Stimulated activated effector memory CD8-positive, alpha-beta T cell treated with anti-CD3 and anti-CD28 coated beads, Interleukin-12 subunit alpha, Interleukin-12 subunit beta, amount 100 ng/mL, for 72 hours (primary cell): Measurements from ENCODE around the gene IRX4.
A peak's percentile ranks its signal among the peaks of the same experiment; 100 is the strongest.

Source experiments
- ATAC-seq: fragments of 150-1000 bp; cut with Tn5 transposase; 2 replicates; pipeline ENCODE4 v1.10.0; 2021
- DNase-seq, 2 donors: peaks; one replicate each; pipeline ENCODE4 v3.0.0; 2021 to 2022; ENCODE audit warnings: low spot score in 2 of 2
- H3K27ac Mint-ChIP-seq: one replicate; pipeline ENCODE4 v1.8.0; 2022; ENCODE audit warnings: mild to moderate bottlenecking, mixed read lengths
- H3K36me3 Mint-ChIP-seq: one replicate; pipeline ENCODE4 v1.8.0; 2022; ENCODE audit warnings: mild to moderate bottlenecking, mixed read lengths
- H3K4me1 Mint-ChIP-seq: one replicate; pipeline ENCODE4 v1.8.0; 2022; ENCODE audit warnings: mixed read lengths
- H3K4me3 Mint-ChIP-seq: one replicate; pipeline ENCODE4 v1.8.0; 2022; ENCODE audit warnings: mild to moderate bottlenecking, mixed read lengths
- H3K9me3 Mint-ChIP-seq: one replicate; pipeline ENCODE4 v1.8.0; 2022; ENCODE audit warnings: mixed read lengths

Gene IRX4

GRCh38 chr5:1888541-1889251 is 6.0 kb upstream of the IRX4 start:
- Mint-ChIP-seq H3K4me3 (no peak overlapping the region), H3K4me1 (peaks cover 14% of the 10 kb centered on the region), H3K36me3 (no peaks in the 10 kb centered on the region), H3K27ac (no peak overlapping the region), H3K9me3 (no peaks in the 10 kb centered on the region)
- ATAC-seq (no peak), DNase-seq (no peak)

- no peak overlapping the region for H3K4me3 Mint-ChIP-seq
- H3K36me3 Mint-ChIP-seq: no peaks in the 10 kb centered on the region
- no peak overlapping the region for H3K27ac Mint-ChIP-seq
- peaks cover 11% of the 10 kb centered on the region for H3K4me1 Mint-ChIP-seq
- no peaks in the 10 kb centered on the region for H3K9me3 Mint-ChIP-seq
- ATAC-seq: no peak
- no peak for DNase-seq
Observed at GRCh38 chr5:1887588-1888360, 5.0 kb upstream of the IRX4 start.

- Mint-ChIP-seq H3K4me3 (no peak overlapping the region), H3K27ac (no peak overlapping the region), H3K9me3 (no peaks in the 10 kb centered on the region), H3K36me3 (no peaks in the 10 kb centered on the region), H3K4me1 (peaks cover 9% of the 10 kb centered on the region)
- DNase-seq: no peak
- no peak for ATAC-seq
Observed at GRCh38 chr5:1886846-1887587, 4.3 kb upstream of the IRX4 start.

- DNase-seq (no peak), ATAC-seq (no peak)
- Mint-ChIP-seq H3K9me3 (no peaks in the 10 kb centered on the region), H3K27ac (no peak overlapping the region), H3K4me1 (peaks cover 9% of the 10 kb centered on the region), H3K36me3 (no peaks in the 10 kb centered on the region), H3K4me3 (no peak overlapping the region)
Observed at GRCh38 chr5:1885868-1886845, 3.4 kb upstream of the IRX4 start.

GRCh38 chr5:1885404-1885755 is 2.7 kb upstream of the IRX4 start:
- Mint-ChIP-seq H3K4me1 (peaks cover 11% of the 10 kb centered on the region), H3K36me3 (no peaks in the 10 kb centered on the region), H3K27ac (no peak overlapping the region), H3K4me3 (no peak overlapping the region), H3K9me3 (no peaks in the 10 kb centered on the region)
- DNase-seq: no peak
- no peak for ATAC-seq

GRCh38 chr5:1884678-1885403 is 2.1 kb upstream of the IRX4 start:
- H3K4me3 Mint-ChIP-seq: no peak overlapping the region

DNA sequence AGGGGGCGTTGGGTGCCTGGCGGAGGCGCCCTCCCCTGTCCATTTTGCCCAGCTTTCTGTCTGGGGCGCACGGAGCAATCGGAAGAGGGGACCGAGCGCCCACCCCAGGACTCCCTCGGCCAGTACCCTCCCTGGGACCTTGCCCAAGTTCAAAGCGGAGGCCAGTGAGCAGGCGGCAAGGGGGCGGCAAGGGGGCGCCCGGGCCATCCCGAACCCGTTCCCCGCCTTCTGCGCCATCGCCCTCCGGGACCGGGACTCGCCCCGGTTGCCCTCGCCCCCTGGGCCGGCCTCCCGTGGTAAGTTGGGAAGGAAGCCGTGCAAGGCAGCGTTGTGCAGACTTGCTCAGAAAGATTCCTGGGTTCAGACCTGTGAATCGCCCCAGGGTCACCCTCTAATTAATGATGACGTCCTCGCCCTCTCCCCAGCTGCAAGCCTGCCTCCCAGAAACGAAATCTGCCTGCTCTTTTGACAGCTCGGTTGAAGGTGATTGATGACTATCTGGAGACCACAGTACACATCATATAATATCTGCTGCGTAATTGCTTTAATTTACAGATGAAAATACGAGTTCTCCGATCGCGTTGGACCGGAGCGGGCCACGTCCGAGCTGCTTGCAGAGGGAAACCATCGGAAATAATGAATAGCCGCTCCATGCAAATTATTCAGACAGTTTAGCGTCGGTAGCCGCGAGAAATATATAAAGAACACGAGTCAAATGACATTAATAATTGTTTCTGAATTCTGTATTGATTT is 1.4 kb upstream of the IRX4 start:
- peaks cover 4% of the 10 kb centered on the region for H3K36me3 Mint-ChIP-seq
- peak overlapping the region; percentile 77 for H3K27ac Mint-ChIP-seq
- peaks cover 14% of the 10 kb centered on the region for H3K4me1 Mint-ChIP-seq
- no peak overlapping the region for H3K4me3 Mint-ChIP-seq
- ATAC-seq (no peak), DNase-seq (no peak)
- no peaks in the 10 kb centered on the region for H3K9me3 Mint-ChIP-seq

More at GRCh38 chr5:1884678-1885403, 2.1 kb upstream of the IRX4 start:
- ATAC-seq (no peak), DNase-seq (no peak)
- no peaks in the 10 kb centered on the region for H3K36me3 Mint-ChIP-seq
- no peaks in the 10 kb centered on the region for H3K9me3 Mint-ChIP-seq
- peak overlapping the region; percentile 77 for H3K27ac Mint-ChIP-seq
- H3K4me1 Mint-ChIP-seq: peaks cover 14% of the 10 kb centered on the region

GRCh38 chr5:1883120-1883924 is 597 bp upstream of the IRX4 start:
- ATAC-seq (peak; percentile 42), DNase-seq (no peak)
- Mint-ChIP-seq H3K4me3 (no peak overlapping the region), H3K4me1 (peaks cover 14% of the 10 kb centered on the region), H3K36me3 (peaks cover 4% of the 10 kb centered on the region), H3K9me3 (no peaks in the 10 kb centered on the region), H3K27ac (no peak overlapping the region)

DNA sequence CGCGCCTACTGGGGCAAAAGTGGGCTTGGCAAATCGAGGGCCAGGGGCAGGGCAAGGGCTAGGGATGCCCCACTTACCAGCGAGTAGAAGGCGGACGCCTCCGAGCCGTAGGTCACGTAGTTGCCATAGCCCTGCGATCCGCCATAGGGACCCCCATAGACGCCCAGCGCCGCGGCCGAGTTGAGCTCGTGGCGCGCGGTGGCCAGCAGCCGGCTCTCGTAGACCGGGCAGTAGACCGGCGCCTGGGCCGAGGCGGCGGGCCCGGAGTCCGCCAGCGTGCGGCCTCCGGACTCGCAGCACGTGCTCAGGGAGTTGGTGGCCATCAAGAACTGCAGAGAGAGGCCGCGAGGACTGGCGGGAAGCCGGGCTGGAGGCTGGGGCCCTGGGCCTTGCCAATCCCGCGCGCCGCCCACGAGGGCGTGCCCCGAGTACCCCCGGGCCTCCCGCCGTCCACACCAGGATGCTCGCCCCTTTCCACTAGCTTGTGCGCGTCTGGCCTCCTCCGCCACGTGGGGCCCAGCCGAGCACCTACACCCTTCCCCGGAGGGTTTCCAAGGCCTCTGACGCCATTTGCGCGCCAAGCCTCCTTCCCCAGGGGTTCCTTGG is 891 bp downstream of the IRX4 start:
- Mint-ChIP-seq H3K27ac (no peak overlapping the region), H3K4me3 (no peak overlapping the region), H3K9me3 (no peaks in the 10 kb centered on the region), H3K4me1 (peaks cover 14% of the 10 kb centered on the region), H3K36me3 (peaks cover 4% of the 10 kb centered on the region)
- DNase-seq (no peak), ATAC-seq (no peak)

GRCh38 chr5:1881098-1881572 is 1.6 kb downstream of the IRX4 start:
- Mint-ChIP-seq H3K4me1 (peaks cover 14% of the 10 kb centered on the region), H3K9me3 (no peaks in the 10 kb centered on the region), H3K27ac (no peak overlapping the region), H3K4me3 (no peak overlapping the region), H3K36me3 (peaks cover 4% of the 10 kb centered on the region)
- DNase-seq (no peak), ATAC-seq (no peak)

DNA sequence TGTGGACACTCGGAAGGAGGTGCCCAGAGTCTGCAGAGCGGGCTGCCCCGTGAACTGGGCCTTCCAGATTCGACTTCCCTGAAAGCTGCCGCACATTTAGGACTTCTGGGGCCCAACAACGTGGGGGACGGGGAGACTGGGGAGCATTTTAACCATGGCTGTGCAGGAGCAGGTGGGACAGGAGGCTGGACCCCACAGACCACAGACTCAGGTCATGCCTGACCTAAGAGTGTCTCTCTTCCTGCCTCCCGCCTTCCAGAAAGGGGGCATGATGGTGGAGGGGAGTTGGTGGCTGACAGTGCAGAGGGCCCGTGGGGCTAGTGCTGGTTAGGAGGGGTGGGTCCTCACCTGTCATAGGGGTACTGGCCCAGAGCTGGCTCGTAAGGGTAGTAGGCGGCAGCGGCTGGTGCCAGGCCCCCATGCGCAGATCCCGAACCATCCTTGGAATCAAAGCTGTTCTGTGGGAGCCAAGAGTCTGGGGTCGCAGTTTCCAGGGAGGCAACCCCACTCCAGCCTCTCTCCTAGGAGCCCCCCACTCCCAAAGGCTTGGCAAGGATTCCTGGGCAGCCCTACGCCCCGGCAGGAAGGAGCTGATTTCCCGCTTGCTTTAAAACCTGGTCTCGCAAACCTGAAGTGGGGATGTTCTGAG is 2.2 kb downstream of the IRX4 start:
- ATAC-seq: no peak
- Mint-ChIP-seq H3K36me3 (peaks cover 4% of the 10 kb centered on the region), H3K4me1 (peaks cover 18% of the 10 kb centered on the region), H3K27ac (no peak overlapping the region), H3K4me3 (no peak overlapping the region), H3K9me3 (no peaks in the 10 kb centered on the region)
- DNase-seq: no peak
